Non-pigmented ciliary epithelial cell (primary cell): ENCODE data around the gene UBE2E1.

Source experiments
- DNase-seq: peaks from one replicate; pipeline ENCODE4 v3.0.0-alpha.2; 2010; ENCODE audit warnings: low read depth

UBE2E1 gene

GRCh38 chr3:23805633-23806533 lies at the start of gene UBE2E1:
UBE2E1 (plus strand) TSS chr3:23805955; CDS start chr3:23807270, 1,315 bp downstream.
- no peak for DNase-seq

GRCh38 chr3:23756206-23756840 lies 49.4 kb upstream of the UBE2E1 start:
- no peak for DNase-seq

GRCh38 chr3:23758253-23758838 lies 47.4 kb upstream of the UBE2E1 start:
- DNase-seq, result no peak

- no peak for DNase-seq
Measured at GRCh38 chr3:23760325-23760724, 45.4 kb upstream of the UBE2E1 start.

- DNase-seq, result no peak
Measured at GRCh38 chr3:23760871-23761373, 44.8 kb upstream of the UBE2E1 start.

GRCh38 chr3:23761440-23761896 lies 44.3 kb upstream of the UBE2E1 start:
- no peak for DNase-seq

GRCh38 chr3:23762214-23762613 lies 43.5 kb upstream of the UBE2E1 start:
- no peak for DNase-seq

- DNase-seq, result no peak
Measured at GRCh38 chr3:23762759-23763477, 42.8 kb upstream of the UBE2E1 start.

- DNase-seq, result no peak
Measured at GRCh38 chr3:23764407-23764806, 41.3 kb upstream of the UBE2E1 start.

GRCh38 chr3:23767546-23767945 lies 38.2 kb upstream of the UBE2E1 start:
- no peak for DNase-seq

GRCh38 chr3:23775254-23775909 lies 30.4 kb upstream of the UBE2E1 start:
- no peak for DNase-seq

- peak; percentile 40 for DNase-seq
Measured at GRCh38 chr3:23776352-23776891, 29.3 kb upstream of the UBE2E1 start.

- DNase-seq, result no peak
Measured at GRCh38 chr3:23778446-23778845, 27.3 kb upstream of the UBE2E1 start.

- no peak for DNase-seq
Measured at GRCh38 chr3:23779841-23780240, 25.9 kb upstream of the UBE2E1 start.

- DNase-seq, result no peak
Measured at GRCh38 chr3:23781051-23781450, 24.7 kb upstream of the UBE2E1 start.

- DNase-seq, result no peak
Measured at GRCh38 chr3:23781871-23782270, 23.9 kb upstream of the UBE2E1 start.

- no peak for DNase-seq
Measured at GRCh38 chr3:23785097-23785645, 20.6 kb upstream of the UBE2E1 start.

- no peak for DNase-seq
Measured at GRCh38 chr3:23785882-23786281, 19.9 kb upstream of the UBE2E1 start.

GRCh38 chr3:23791678-23792077 lies 14.1 kb upstream of the UBE2E1 start:
- no peak for DNase-seq

GRCh38 chr3:23793528-23794134 lies 12.1 kb upstream of the UBE2E1 start:
- no peak for DNase-seq
